8988T (cell line): ENCODE measurements around the gene CERK.
"Not testable (repeated sequence)": the region's sequence is repeated elsewhere in the genome, so short reads cannot be mapped to it uniquely, and the experiment has no call there.

Experiments
- DNase-seq: peaks from one replicate; pipeline ENCODE4 v3.0.0; 2011

CERK gene

DNA sequence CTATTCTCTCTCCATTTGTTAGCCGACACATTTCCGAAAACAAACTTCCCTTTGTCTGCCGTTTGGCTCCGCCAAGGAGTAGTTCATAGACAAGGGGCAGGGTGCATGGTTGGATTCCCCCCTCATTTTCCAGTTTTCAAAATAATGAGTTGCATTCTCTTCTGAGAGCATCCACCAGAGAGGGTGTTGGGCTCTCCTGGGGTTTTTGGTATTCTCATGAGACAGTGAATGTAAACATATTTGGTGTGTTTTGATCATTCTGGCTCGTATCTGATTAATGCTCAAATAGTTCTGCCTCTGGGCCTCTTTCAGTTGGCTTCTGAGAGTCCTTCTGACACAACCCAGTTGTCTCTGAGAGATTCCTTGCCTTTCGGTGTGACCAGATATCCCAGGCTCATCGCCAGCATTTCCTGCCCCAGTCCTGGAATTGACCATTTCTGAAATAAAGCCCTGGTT is 96.2 kb downstream of the CERK start:
- DNase-seq, result no peak

DNA sequence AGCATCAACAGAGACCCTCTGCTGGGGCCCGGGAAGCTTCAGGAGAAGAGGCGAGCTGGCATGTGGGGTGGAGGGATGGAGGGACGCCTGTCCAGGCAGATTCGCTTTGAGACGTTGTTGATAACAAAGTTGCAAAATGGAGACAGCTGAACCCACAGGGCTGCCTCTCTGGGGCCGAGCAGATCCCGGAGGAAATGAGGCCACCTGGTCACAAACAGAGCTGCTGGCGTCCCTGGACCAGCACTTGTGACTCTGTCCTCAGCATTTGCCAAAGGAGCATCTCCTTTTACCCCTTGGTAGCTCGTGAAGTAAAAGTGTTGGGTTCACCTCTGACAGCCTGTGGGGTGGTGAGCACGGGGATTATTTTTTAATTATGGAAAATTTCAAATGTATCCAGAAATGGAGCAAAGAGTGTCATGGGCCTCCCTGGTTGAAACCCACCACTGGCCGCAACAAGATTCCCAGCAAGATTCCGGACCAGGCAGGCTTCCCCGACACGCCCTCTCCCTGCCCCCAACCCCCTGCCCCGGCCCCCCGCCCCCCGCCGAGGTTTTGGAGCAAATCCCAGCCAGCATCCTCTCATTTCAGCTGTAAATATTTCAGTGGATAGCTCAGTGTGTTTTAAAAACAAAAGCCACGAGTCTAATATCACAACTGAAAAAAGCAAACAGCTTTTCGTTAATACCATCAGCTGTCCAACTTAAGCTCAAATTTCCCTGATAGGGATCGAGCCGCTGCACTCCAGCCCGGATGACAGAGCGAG is 97.6 kb downstream of the CERK start:
- no peak for DNase-seq

DNA sequence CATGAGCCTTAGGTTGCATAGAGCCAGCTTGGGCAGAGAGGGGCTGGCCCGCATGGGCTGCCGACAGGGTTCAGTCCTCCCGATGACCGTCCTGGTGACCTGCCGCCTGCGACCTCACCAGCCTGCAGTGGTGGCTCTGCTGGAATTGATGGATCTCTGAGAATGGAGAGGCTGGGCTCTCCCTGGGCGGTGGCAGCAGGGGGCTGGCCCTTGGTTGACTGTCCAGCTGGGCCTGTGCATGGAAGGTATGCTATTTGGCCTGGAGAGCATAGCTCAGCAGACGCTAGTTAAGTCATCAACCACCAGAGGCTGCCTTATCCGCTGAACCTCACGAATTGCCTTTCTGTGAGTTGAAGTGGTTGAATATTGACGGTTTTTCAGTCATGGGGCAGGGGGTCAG is 98.2 kb downstream of the CERK start:
- no peak for DNase-seq

DNA sequence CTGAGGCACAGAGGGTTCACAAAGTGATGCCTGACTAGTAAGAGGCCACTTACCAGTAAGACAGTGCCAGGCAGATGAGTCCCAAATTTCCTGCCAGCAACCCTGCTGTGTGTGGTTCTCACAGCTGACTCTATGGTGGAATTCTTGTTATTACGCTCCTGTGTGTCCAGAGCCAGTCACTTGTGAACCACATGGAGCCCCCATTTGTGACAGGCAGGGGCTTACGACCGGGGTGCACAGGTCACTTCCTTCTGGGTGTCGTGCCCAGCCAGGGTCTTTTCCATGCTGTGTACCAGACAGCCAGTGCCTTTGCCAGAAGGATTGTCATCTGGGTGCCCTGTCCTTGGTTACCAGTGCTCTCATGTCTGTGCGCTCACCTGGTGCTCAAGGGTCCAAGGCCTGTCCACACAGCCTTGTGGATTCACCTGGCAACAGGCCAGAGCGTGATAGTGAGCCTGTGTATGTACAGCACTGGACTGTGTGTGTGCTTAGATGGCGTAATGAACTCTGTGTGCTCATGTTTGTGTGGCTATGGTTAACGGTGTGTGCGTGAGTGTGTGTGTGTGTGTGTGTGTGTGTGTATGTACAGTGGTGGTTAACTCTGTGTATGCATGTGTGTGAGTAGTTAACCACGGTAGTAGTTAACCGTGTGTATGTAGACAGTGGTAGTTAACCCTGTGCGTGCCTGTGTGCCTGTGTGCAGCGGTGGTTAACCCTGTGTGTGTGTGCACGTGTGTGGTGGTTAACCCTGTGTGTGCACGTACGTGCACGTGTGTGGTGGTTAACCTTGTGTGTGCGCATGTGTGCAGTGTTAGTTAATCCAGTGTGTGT is 99.2 kb downstream of the CERK start:
- DNase-seq, result no peak

DNA sequence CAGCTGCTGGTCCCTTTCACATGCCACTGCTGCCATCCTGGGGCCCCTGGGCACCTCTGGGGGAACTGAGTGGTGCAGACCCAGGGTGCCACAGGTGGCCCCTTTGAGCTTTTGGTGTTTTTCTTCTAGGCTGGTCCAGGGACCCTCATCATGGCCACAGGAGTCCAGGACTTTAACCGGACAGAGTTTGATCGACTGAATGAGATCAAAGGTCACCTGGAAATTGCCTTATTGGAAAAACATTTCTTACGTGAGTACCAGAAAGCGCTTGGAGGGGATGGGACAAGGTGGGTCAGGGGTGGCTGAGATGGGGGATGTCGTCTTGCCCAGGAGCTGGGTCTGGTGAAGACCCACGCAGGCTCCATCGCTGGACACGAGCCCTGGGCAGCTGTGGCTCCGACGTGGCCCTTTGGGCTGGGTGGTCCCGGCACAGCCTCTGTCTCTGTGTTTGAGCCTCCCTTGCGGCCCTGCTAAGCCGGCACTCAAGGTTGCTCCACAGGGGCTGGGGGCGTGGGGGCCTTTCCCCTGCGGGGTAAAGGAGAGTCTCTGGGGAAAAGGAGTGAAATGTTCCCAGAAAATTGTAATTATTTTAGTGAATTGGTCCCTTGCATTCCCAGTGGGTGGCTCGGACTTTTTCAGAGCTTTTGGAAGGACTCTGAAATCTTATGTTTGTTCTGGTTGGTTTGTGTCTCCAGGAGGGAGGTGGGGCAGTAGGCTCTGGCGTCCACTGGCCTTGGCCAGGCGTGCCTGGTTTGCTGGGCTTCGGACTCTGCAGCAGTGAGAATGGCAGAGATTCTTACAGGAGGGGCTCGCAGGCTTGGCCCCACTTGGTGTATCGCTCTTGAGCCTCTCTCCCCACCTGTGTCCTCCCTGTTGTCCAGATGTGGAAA is 100.1 kb downstream of the CERK start:
- DNase-seq, result no peak

DNA sequence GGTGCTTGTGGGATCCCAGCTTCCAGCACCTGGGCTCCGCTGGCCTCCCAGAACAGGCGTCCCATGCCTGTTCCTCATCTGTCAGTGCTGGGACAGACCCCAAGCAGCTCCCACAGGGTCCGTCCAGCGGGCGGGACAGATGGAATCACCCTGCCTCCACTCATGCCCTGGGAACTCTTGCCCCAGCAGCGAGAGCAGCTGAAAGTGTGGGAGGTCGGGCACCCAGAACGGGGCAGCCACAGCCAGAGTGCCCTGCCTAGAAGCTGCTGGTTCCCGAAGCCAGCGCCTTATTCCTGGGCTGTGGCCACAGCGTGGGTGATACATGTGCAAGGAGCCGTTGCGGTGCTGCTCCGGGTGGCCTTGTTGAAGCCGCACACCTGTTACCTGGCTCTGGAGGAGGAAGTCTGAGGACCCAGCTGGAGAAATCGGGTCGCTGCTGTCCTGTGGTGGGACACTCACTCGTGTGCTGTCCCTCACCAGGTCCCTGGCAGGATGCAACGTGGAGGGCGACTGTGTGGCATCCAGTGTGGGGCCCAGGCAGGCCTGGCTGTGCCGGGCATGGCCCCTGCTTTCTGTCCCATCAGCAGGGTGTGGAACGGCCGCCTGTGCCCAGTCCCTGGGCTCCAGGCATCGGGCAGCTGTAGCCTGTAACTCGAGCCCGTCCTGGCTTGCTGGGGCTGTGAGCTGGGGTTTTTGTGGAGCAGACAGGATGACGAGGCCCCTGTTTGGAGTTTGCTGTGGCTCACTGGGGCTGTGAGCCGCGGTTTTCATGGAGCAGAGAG is 101.6 kb downstream of the CERK start:
- DNase-seq, result no peak

DNA sequence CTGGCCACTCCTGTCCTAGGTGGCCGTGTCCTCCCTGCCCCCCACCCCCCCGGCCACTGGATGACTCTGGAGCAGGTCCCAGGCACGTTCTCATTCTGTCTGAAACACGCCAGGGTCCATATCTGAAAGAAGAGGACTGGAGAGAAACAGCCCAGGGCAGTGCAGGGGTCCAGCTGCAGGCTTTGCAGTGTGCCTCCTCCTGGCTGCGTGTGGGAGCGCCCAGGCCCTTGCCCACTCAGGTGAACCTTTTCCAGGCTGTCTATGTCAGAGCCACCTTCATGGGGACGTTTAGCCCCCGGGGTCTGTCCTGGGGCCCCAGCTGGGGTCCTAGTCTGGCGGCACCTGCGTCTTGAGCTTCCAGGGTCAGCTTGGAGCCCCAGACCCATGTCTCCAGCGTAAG is 102.3 kb downstream of the CERK start:
- DNase-seq, result no peak

DNA sequence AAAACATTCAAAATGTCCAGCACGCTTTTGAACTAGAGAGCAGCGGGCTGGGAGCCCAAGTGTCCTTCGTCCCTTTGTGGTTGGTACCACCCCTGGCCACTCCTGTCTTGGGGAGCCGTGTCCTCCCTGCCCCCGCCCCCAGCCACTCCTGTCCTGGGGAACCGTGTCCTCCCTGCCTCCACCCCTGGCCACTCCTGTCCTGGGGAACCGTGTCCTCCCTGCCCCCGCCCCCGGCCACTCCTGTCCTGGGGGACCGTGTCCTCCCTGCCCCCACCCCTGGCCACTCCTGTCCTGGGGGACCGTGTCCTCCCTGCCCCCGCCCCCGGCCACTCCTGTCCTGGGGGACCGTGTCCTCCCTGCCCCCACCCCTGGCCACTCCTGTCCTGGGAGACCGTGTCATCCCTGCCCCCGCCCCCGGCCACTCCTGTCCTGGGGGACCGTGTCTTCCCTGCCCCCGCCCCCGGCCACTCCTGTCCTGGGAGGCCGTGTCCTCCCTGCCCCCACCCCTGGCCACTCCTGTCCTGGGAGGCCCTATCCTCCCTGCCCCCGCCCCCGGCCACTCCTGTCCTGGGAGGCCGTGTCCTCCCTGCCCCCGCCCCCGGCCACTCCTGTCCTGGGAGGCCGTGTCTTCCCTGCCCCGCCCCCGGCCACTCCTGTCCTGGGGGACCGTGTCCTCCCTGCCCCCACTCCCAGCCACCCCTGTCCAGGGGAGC is 102.9 kb downstream of the CERK start:
- DNase-seq, result not testable (repeated sequence)
